Measurements from ENCODE around the gene SFXN3.

The SFXN3 gene

DNA sequence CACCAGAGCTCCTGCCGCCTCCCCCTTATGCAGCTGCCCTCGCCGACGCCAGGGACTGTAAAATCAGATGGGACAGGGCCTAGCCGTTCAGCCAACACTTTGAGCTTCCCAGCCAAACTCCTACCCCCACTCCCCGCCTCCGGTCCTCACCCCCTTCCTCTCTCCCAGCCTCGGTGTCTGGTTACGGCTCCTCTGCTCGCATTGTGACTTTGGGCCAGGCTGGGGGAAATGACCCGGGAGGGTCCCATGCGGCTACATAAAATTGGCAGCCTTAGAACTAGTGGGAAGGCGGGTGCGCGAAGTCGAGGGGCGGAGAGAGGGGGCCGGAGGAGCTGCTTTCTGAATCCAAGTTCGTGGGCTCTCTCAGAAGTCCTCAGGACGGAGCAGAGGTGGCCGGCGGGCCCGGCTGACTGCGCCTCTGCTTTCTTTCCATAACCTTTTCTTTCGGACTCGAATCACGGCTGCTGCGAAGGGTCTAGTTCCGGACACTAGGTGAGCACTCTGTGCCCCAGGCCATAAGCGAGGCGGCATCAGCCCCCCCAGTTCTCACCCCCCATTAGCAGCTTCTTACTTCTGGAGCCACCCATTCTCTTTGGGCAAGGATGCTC is 30.7 kb downstream of the SFXN3 start, which contains the start of gene KAZALD1:
Gene KAZALD1, plus strand, starts transcription at position 366 of the 608 bp plus-strand sequence. CDS start 604 bp downstream, outside the sequence.
- peak; percentile 50 to 58 for DNase-seq

GRCh38 chr10:101062232-101063049 is 31.4 kb downstream of the SFXN3 start:
- peak; percentile 77 for DNase-seq

DNA sequence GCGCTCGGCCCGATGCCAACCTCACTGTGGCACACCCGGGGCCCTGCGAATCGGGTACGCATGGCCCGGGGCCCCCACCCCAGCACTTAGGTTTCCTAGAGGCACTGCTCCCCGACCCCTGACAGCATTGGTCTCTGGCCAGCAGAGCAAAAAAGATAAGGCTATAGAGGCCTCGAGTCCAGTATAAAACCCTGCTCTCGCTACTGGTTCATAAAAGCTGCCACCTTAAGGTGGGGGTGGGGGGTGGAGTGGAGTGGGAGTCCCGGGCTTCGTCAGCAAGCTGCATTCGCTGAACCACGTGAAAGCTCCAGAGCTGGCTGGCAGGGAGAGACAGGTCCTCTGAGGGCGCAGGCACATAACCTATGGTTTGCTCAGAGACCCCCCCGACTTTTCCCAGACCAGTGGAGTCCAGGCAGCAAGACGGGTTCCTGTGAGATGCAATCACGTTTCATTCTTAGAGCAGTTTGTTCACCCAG is 32.1 kb downstream of the SFXN3 start:
- no peak for DNase-seq

DNA sequence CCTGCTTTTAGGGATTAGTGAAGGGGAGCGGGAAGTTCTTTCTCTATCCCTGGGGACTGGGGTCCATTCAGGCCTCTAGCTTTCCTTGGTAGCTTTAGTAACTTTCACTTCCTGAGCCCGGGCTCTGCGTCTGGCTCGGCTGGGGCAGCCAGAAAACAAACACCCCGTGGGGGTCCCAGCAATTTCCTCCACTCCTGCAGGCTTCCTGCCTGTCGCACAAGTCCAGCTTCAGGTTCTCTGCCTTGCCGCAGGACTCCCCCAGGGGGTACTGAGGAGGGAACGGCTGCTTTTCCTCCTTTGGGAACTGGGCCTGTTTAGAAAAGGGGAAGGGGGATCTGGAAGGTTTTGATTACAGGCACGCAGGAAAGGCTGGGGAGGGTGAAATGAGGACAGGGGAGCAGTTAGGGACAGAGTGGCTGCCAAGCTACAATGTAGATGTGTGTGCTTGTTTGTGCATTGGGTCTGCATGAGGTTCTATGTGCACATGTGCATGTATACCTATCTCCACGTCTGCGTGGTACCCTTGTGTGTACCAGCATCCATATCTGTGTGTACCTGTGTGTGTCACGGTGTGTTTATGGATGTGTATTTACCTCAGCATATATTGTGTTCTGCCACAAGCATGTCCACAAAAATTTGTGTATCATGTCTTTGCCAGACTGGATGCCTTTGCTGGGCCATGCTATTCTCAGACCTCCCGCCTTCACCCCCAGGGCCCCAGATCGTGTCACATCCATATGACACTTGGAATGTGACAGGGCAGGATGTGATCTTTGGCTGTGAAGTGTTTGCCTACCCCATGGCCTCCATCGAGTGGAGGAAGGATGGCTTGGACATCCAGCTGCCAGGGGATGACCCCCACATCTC is 32.7 kb downstream of the SFXN3 start:
- no peak for DNase-seq

GRCh38 chr10:101064415-101065030 is 33.5 kb downstream of the SFXN3 start:
- no peak for DNase-seq

DNA sequence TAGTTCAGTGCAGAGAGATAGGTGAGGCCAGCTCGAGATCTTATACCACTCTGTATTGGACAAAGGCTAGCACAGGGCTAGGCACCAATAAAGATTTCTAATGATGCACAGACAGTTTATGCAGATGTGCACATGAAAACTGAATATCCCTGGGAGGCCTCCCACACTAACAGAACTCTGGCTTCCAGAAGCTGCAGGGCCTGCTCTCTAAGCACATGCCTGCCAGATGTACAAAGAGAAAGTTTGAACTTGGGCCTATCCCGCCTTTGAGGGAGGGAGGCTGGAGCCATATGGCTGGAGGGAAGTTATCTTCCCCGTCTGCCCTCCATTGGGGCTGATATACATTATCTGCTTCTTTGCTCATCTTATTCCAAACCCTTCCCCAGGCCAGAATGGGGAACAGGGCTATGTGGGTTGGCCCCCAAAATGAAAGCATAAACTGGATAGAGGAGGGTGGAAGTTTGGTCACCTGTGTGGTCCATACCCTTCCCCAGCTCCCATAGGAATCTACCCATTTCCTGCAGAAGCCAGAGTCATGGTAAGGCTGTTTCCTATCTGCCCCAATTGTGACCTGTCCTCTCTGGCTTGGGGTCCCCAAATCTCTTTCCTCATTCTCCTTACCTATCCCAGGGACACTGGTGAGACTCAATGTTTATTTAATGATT is 34.6 kb downstream of the SFXN3 start:
- DNase-seq = no peak

GRCh38 chr10:101066146-101066895 is 35.3 kb downstream of the SFXN3 start:
- peak; percentile 73 to 84 for DNase-seq

DNA sequence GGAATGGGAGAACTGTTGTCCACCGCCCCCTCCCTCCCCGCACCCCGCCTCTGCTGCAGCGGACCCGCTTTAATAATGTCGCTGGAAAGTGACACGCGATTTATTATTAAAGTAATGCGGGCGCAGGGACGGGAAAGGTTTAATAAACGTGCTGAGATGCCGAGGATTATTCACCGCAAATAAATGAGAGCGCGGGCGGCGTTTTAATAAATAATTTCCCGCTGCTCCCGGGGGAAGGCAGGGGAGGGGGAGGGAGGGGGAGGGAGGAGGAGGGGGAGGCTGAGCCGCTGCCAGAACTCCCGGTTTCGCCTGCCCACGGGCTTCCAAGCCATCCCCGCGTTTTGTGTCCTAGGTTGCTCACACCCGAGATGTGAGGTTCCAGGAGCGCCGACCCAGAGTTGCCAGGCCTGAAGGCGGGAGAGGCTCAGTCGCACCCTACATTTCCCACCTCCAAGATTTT is 35.9 kb downstream of the SFXN3 start:
- no peak for DNase-seq

- peak; percentile 80 to 81 for DNase-seq
Observed at GRCh38 chr10:101067356-101068083, 36.5 kb downstream of the SFXN3 start.

DNA sequence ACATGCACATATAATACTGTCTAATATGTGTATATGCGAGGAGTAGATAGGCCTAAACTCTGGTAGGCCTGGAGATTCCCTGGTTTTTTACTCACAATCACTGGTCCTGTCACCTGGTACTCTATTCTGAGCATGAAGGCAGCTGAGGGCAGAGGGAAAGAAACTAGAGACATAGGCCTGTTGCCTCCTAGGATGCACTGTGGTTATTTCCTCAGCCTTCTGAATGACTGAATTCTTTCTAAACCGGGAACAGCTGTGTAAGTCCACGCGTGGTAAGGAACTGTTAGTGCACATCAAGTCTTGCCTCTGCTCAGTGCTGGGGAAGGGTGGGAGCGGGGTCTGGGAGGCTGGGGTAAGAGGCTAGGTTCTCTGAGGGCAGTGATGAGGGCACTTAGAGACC is 38.4 kb downstream of the SFXN3 start:
- no peak for DNase-seq

GRCh38 chr10:101070098-101070497 is 39.1 kb downstream of the SFXN3 start:
- no peak for DNase-seq

GRCh38 chr10:101071267-101071884 is 40.3 kb downstream of the SFXN3 start:
- no peak for DNase-seq

- no peak for DNase-seq
Observed at GRCh38 chr10:101071885-101072433, 40.9 kb downstream of the SFXN3 start.

DNA sequence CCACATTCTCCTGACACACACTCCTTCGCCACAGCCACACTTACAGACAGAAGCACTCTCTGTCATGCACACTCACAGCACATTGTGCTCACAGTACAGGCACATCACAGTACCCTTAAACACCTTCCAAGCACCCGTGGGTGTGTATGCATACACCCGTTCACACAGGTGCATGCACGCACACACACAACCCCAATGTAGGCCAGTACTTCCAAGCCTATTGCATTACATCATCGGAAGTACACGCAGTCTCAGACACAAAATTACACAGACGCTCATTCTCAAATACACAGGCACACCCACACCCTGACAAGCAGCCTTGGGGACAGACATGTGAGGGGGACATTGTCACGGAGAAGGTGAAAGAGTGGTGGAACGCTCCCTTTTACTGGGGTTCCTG is 41.9 kb downstream of the SFXN3 start:
- DNase-seq = no peak

DNA sequence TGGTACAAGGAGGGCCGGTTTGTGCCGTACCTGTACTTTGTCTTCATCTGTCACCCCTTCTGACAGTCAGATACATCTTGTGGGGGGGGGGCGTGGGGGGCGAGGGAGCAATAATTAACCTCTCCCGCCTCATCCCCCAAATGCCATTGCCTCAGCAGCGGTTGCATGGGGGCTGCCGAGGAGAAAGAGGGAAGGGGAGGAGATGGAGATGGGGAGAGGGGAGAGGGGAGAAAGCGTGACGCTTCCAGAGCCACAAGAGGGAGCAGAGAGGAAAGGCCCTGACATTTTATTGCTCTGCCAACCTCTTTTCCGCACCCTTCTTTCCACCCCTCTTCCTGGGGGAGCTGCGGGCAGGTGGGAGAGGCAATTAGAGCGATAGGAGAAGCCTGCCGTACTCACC is 42.6 kb downstream of the SFXN3 start:
- no peak for DNase-seq

- no peak for DNase-seq
Observed at GRCh38 chr10:101075775-101076174, 44.7 kb downstream of the SFXN3 start.

- no peak for DNase-seq
Observed at GRCh38 chr10:101076630-101077029, 45.6 kb downstream of the SFXN3 start.

DNA sequence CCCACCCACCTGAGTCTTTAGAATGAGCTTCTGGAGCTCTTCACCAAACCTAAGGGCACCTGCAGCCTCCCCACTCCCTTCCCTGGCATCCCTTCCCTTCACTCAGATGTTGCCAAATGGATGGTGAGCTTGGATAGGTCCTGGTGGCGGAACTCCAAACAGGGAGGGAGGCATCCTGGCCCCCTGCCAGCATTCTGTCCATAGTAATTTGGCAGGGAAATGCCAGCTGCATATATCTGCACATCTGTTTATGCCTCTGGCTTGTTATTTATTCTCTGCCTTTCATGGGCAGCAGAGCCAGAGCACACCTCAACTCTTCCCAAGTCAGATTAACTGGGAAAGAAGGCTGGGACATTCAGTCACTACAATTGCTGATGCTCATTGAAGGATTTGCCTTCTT is 48.8 kb downstream of the SFXN3 start:
- no peak for DNase-seq

All from SHP77 (cell line).